CD14-positive monocyte (primary cell): Measurements from ENCODE around the gene SLC38A10. TPM values are rescaled to one million over a fixed set of nuclear protein-coding genes. Genes with fewer than 3 reads are reported as not detected.

Source experiments
- DNase-seq, 3 donors: peaks; one replicate each; pipeline ENCODE4 v3.0.0-alpha.2; 2011 to 2022
- H2AFZ ChIP-seq: 2 replicates; pipeline ENCODE4 v1.6.0; 2012; ENCODE audit warnings: mild to moderate bottlenecking, low read depth, low read length, inconsistent platforms; ENCODE audit not compliant: insufficient read depth, poor library complexity, severe bottlenecking
- H3K27ac ChIP-seq, 2 donors: 1 replicate in 1 of 2; 2 replicates in 1 of 2; pipeline ENCODE4 v1.5.1; 2012 to 2013; ENCODE audit warnings: low read length in 2 of 2, control low read depth in 1 of 2, inconsistent platforms in 1 of 2, low read depth in 1 of 2, mild to moderate bottlenecking in 1 of 2
- H3K27me3 ChIP-seq, 2 donors: one replicate each; pipeline versions ENCODE4 v1.6.0 to v1.6.1; 2011 to 2013; ENCODE audit warnings: low read length in 2 of 2; ENCODE audit not compliant: control insufficient read depth in 2 of 2, insufficient read depth in 2 of 2
- H3K36me3 ChIP-seq, 2 donors: replicated peaks in 1 of 2; 1 replicate in 1 of 2; 2 replicates in 1 of 2; pipeline versions ENCODE4 v1.5.1 to v1.6.1; 2012 to 2013; ENCODE audit warnings: low read length in 2 of 2, control low read depth in 1 of 2, inconsistent platforms in 1 of 2, mild to moderate bottlenecking in 1 of 2; ENCODE audit not compliant: insufficient read depth in 2 of 2, control insufficient read depth in 1 of 2
- H3K4me1 ChIP-seq, 2 donors: 1 replicate in 1 of 2; 2 replicates in 1 of 2; pipeline versions ENCODE4 v1.5.1 to v1.6.1; 2012 to 2013; ENCODE audit warnings: low read length in 2 of 2, control low read depth in 1 of 2, inconsistent platforms in 1 of 2, mild to moderate bottlenecking in 1 of 2, moderate library complexity in 1 of 2; ENCODE audit not compliant: insufficient read depth in 2 of 2, control insufficient read depth in 1 of 2
- H3K4me2 ChIP-seq: replicated peaks from 2 replicates; pipeline ENCODE3; 2012; ENCODE audit warnings: low read length, moderate library complexity, mild to moderate bottlenecking; ENCODE audit not compliant: poor library complexity, severe bottlenecking; ENCODE audit errors: extremely low read depth
- H3K4me3 ChIP-seq, 3 experiments: fragments of 200-600 bp in 1 of 3; sonication (generic) in 1 of 3; replicated peaks in 1 of 3; 1 replicate in 2 of 3; 2 replicates in 1 of 3; pipeline ENCODE4 v1.5.1; 2011 to 2013; ENCODE audit warnings: low read length in 3 of 3, mild to moderate bottlenecking in 3 of 3, control low read depth in 2 of 3, low read depth in 2 of 3, inconsistent platforms in 1 of 3, moderate library complexity in 1 of 3
- H3K79me2 ChIP-seq: 2 replicates; pipeline ENCODE4 v1.6.0; 2012; ENCODE audit warnings: mild to moderate bottlenecking, control low read depth, inconsistent platforms, low read length, moderate library complexity; ENCODE audit not compliant: insufficient read depth
- H3K9ac ChIP-seq: 2 replicates; pipeline ENCODE4 v1.6.0; 2017; ENCODE audit warnings: low read length, mild to moderate bottlenecking; ENCODE audit not compliant: insufficient read depth, poor library complexity, severe bottlenecking
- H3K9me3 ChIP-seq, 2 donors: replicated peaks in 1 of 2; 1 replicate in 1 of 2; 2 replicates in 1 of 2; pipeline versions ENCODE4 v1.5.1 to v1.6.1; 2012 to 2013; ENCODE audit warnings: low read length in 2 of 2, control low read depth in 1 of 2; ENCODE audit not compliant: control insufficient read depth in 1 of 2, insufficient read depth in 1 of 2
- H4K20me1 ChIP-seq: 2 replicates; pipeline ENCODE4 v1.6.0; 2012; ENCODE audit warnings: mild to moderate bottlenecking, low read length, control low read depth, moderate library complexity; ENCODE audit not compliant: insufficient read depth
- H3K27ac Mint-ChIP-seq, 7 donors: one replicate each; pipeline ENCODE4 v1.8.0; 2020; ENCODE audit warnings: mild to moderate bottlenecking in 7 of 7, mixed read lengths in 7 of 7, moderate library complexity in 6 of 7, inconsistent platforms in 2 of 7
- H3K27me3 Mint-ChIP-seq, 3 donors: one replicate each; pipeline ENCODE4 v1.8.0; 2021 to 2022; ENCODE audit warnings: low read depth in 3 of 3, mild to moderate bottlenecking in 3 of 3, mixed read lengths in 3 of 3, moderate library complexity in 3 of 3, inconsistent platforms in 1 of 3
- H3K36me3 Mint-ChIP-seq, 2 donors: one replicate each; pipeline ENCODE4 v1.8.0; 2020; ENCODE audit warnings: mixed read lengths in 2 of 2, inconsistent platforms in 1 of 2, mild to moderate bottlenecking in 1 of 2
- H3K4me1 Mint-ChIP-seq: one replicate; pipeline ENCODE4 v1.8.0; 2020; ENCODE audit warnings: mild to moderate bottlenecking, mixed read lengths
- H3K4me3 Mint-ChIP-seq, 2 donors: one replicate each; pipeline ENCODE4 v1.8.0; 2020; ENCODE audit warnings: mild to moderate bottlenecking in 2 of 2, mixed read lengths in 2 of 2, moderate library complexity in 1 of 2
- H3K9me3 Mint-ChIP-seq, 7 donors: one replicate each; pipeline ENCODE4 v1.8.0; 2020 to 2022; ENCODE audit warnings: mixed read lengths in 7 of 7, mild to moderate bottlenecking in 6 of 7, moderate library complexity in 6 of 7, inconsistent platforms in 2 of 7
- WGBS: methylation state at CpG from one replicate; pipeline ENCODE4 v1.1.5; 2013; ENCODE audit warnings: missing lambda C conversion rate; ENCODE audit not compliant: insufficient coverage; 5-methylcytosine and 5-hydroxymethylcytosine counted together
- intact Hi-C, 2 donors: fragments of 100-400 bp; cut with micrococcal nuclease; formaldehyde crosslinking; loops; one replicate each; pipeline versions ENCODE4 v1.15.0 to v1.15.1; 2023
- polyA plus RNA-seq, 3 donors: library from polyadenylated mRNA; depleted of rRNA in 1 of 3; unstranded in 2 of 3; stranded (reverse) in 1 of 3; fragments of 300-500 nt in 2 of 3; fragments of >200 nt in 1 of 3; fragmentation: Illumina TruSeq in 2 of 3; gene quantifications; 1 replicate in 2 of 3; 2 replicates in 1 of 3; pipeline ENCODE4 v1.2.3, GENCODE V29; 2012 to 2021
- TF ChIP-seq, protein P1 (sequence below): fragments of 200-600 bp; IDR thresholded peaks from one replicate; pipeline ENCODE4 v1.8.0; 2022; ENCODE audit warnings: antibody characterized with exemption, mild to moderate bottlenecking

Gene SLC38A10
- polyA plus RNA-seq, 3 donors = 50.8 to 76.1 (median 68.4) TPM

GRCh38 chr17:81332914-81333528 lies 37.9 kb upstream of the SLC38A10 start:
- H3K4me1 Mint-ChIP-seq = peaks cover 37% of the 10 kb centered on the region
- Histone ChIP-seq H3K27me3 (no peaks in the 10 kb centered on the region), H3K36me3 (no peaks in the 10 kb centered on the region), H3K4me3 (no peak overlapping the region), H3K4me2 (no peak overlapping the region), H4K20me1 (no peaks in the 10 kb centered on the region), H3K79me2 (peaks cover 11% of the 10 kb centered on the region), H2AFZ (no peak overlapping the region), H3K9ac (no peak overlapping the region), H3K4me1 (peaks cover 33 to 45% of the 10 kb centered on the region in 2 donors), H3K27ac (no peak overlapping the region), H3K9me3 (no peaks in the 10 kb centered on the region)
- no peak for DNase-seq
- H3K4me3 Mint-ChIP-seq = no peak overlapping the region
- 76% methylated on average over 21 of the region's 23 CpGs for WGBS
- intact Hi-C loops = no loop called here
- H3K36me3 Mint-ChIP-seq = peaks cover 0 to 2% of the 10 kb centered on the region in 2 donors
- peaks cover 0 to 2% (median 0%) of the 10 kb centered on the region in 7 donors for H3K9me3 Mint-ChIP-seq
- H3K27ac Mint-ChIP-seq = peak overlapping the region in 1 of 7 donors; percentile 46
- peaks cover 4 to 20% (median 16%) of the 10 kb centered on the region in 3 donors for H3K27me3 Mint-ChIP-seq
- TF ChIP-seq, protein P1, sequence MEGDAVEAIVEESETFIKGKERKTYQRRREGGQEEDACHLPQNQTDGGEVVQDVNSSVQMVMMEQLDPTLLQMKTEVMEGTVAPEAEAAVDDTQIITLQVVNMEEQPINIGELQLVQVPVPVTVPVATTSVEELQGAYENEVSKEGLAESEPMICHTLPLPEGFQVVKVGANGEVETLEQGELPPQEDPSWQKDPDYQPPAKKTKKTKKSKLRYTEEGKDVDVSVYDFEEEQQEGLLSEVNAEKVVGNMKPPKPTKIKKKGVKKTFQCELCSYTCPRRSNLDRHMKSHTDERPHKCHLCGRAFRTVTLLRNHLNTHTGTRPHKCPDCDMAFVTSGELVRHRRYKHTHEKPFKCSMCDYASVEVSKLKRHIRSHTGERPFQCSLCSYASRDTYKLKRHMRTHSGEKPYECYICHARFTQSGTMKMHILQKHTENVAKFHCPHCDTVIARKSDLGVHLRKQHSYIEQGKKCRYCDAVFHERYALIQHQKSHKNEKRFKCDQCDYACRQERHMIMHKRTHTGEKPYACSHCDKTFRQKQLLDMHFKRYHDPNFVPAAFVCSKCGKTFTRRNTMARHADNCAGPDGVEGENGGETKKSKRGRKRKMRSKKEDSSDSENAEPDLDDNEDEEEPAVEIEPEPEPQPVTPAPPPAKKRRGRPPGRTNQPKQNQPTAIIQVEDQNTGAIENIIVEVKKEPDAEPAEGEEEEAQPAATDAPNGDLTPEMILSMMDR = no peak

DNA sequence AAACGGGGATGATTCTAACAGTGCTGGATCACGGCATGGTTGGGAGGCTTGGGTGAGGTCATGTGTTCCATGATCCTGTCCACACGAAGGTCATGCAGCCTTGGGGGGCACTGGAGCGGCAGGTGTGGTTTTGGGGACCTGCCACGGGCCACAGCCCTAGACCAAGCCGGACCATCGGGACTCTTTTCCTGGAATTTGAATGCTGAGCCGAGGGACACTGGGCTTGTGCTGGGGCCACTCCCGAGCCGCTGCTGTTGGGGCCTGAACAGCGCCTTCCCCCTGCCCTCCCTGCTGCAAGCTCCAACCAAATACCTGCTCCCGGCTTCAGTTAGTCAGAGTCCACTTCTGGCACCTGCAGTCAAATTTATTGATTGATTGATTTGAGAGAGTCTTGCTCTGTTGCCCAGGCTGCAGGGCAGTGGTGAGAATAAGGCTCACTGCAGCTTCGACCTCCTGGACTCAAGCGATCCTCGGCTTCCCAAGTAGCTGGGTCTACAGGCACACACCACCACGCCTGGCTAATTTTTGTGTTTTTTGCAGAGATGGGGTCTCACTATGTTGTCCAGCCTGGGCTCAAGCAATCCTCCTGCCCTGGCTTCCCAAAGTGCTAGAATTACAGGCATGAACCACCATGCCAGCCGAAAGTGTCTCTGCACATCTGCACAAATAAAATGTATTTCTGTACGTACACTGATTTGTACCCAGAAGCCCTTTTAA lies 37.2 kb upstream of the SLC38A10 start:
- H3K9me3 Mint-ChIP-seq = peaks cover 0 to 2% (median 0%) of the 10 kb centered on the region in 7 donors
- H3K27me3 Mint-ChIP-seq = peaks cover 4 to 19% (median 11%) of the 10 kb centered on the region in 3 donors
- no peaks in the 10 kb centered on the region for H3K36me3 ChIP-seq
- no peaks in the 10 kb centered on the region for H4K20me1 ChIP-seq
- H3K36me3 Mint-ChIP-seq = peaks cover 0 to 2% of the 10 kb centered on the region in 2 donors
- peaks cover 11% of the 10 kb centered on the region for H3K79me2 ChIP-seq
- intact Hi-C loops = no loop called here
- H3K9ac ChIP-seq = no peak overlapping the region
- no peak overlapping the region for H3K27ac Mint-ChIP-seq
- TF ChIP-seq, protein P1 = no peak
- no peak overlapping the region for H3K27ac ChIP-seq
- no peak overlapping the region for H2AFZ ChIP-seq
- no peak for DNase-seq
- peaks cover 40 to 49% of the 10 kb centered on the region in 2 donors for H3K4me1 ChIP-seq
- no peaks in the 10 kb centered on the region for H3K9me3 ChIP-seq
- no peaks in the 10 kb centered on the region for H3K27me3 ChIP-seq
- H3K4me3 Mint-ChIP-seq = no peak overlapping the region
- peaks cover 38% of the 10 kb centered on the region for H3K4me1 Mint-ChIP-seq
- H3K4me3 ChIP-seq = no peak overlapping the region
- no peak overlapping the region for H3K4me2 ChIP-seq
- WGBS = 86% methylated on average over 16 of the region's 18 CpGs
